Naive thymus-derived CD4-positive, alpha-beta T cell (primary cell): Measurements from ENCODE around the gene FH. TPM values are rescaled to one million over a fixed set of nuclear protein-coding genes. Genes with fewer than 3 reads are reported as not detected.

Source experiments
- ATAC-seq: fragments of 150-1000 bp; cut with Tn5 transposase; 2 replicates; pipeline ENCODE4 v1.10.0; 2021; ENCODE audit warnings: mild to moderate bottlenecking, moderate library complexity
- CTCF ChIA-PET: fragments of 350-600 bp; sonication (Branson Sonifier 250); formaldehyde crosslinking; loops from one replicate; lab custom pipeline; 2021; ENCODE audit warnings: antibody characterized with exemption; lab: Charles Lee
- POLR2A ChIA-PET: fragments of 350-600 bp; sonication (Branson Sonifier 250); formaldehyde crosslinking; loops from one replicate; lab custom pipeline; 2021; ENCODE audit warnings: antibody characterized with exemption, inconsistent platforms; lab: Charles Lee
- DNase-seq, 9 donors: peaks; one replicate each; pipeline versions ENCODE4 v3.0.0 to v3.0.0-alpha.2; 2020 to 2022; ENCODE audit warnings: mixed read lengths in 1 of 9
- H3K27ac ChIP-seq: one replicate; pipeline ENCODE4 v1.7.0; 2013; ENCODE audit warnings: mild to moderate bottlenecking, low read depth, low read length, moderate library complexity
- H3K27me3 ChIP-seq, 2 donors: one replicate each; pipeline ENCODE4 v1.7.0; 2013; ENCODE audit warnings: low read length in 2 of 2, mild to moderate bottlenecking in 2 of 2, moderate library complexity in 2 of 2; ENCODE audit not compliant: control insufficient read depth in 2 of 2, insufficient read depth in 2 of 2
- H3K36me3 ChIP-seq, 3 experiments: 1 replicate in 2 of 3; 2 replicates in 1 of 3; pipeline ENCODE4 v1.7.0; 2013; ENCODE audit warnings: low read length in 3 of 3, mild to moderate bottlenecking in 3 of 3, moderate library complexity in 1 of 3; ENCODE audit not compliant: insufficient read depth in 3 of 3, control insufficient read depth in 2 of 3
- H3K4me1 ChIP-seq, 2 donors: one replicate each; pipeline ENCODE4 v1.7.0; 2013; ENCODE audit warnings: low read length in 2 of 2, mild to moderate bottlenecking in 2 of 2, moderate library complexity in 1 of 2; ENCODE audit not compliant: control insufficient read depth in 2 of 2, insufficient read depth in 2 of 2
- H3K4me3 ChIP-seq: 2 replicates; pipeline ENCODE4 v1.7.0; 2013; ENCODE audit warnings: mild to moderate bottlenecking, low read length
- H3K9me3 ChIP-seq, 3 experiments: 1 replicate in 2 of 3; 2 replicates in 1 of 3; pipeline ENCODE4 v1.7.0; 2013; ENCODE audit warnings: low read length in 3 of 3; ENCODE audit not compliant: control insufficient read depth in 2 of 3
- H3K27ac Mint-ChIP-seq, 9 donors: one replicate each; pipeline ENCODE4 v1.8.0; 2020 to 2022; ENCODE audit warnings: mixed read lengths in 9 of 9, mild to moderate bottlenecking in 8 of 9, moderate library complexity in 5 of 9, inconsistent platforms in 2 of 9
- H3K27me3 Mint-ChIP-seq, 5 donors: one replicate each; pipeline ENCODE4 v1.8.0; 2021 to 2022; ENCODE audit warnings: mixed read lengths in 5 of 5, mild to moderate bottlenecking in 1 of 5
- H3K36me3 Mint-ChIP-seq, 5 donors: one replicate each; pipeline ENCODE4 v1.8.0; 2020 to 2022; ENCODE audit warnings: mixed read lengths in 5 of 5, mild to moderate bottlenecking in 3 of 5, inconsistent platforms in 1 of 5
- H3K4me1 Mint-ChIP-seq, 7 donors: one replicate each; pipeline ENCODE4 v1.8.0; 2020 to 2022; ENCODE audit warnings: mixed read lengths in 7 of 7, mild to moderate bottlenecking in 3 of 7, inconsistent platforms in 1 of 7
- H3K4me3 Mint-ChIP-seq, 10 donors: one replicate each; pipeline ENCODE4 v1.8.0; 2020 to 2022; ENCODE audit warnings: mild to moderate bottlenecking in 10 of 10, mixed read lengths in 10 of 10, moderate library complexity in 6 of 10, inconsistent platforms in 2 of 10
- H3K9me3 Mint-ChIP-seq, 11 donors: one replicate each; pipeline ENCODE4 v1.8.0; 2020 to 2022; ENCODE audit warnings: mixed read lengths in 11 of 11, mild to moderate bottlenecking in 4 of 11, inconsistent platforms in 1 of 11, moderate library complexity in 1 of 11
- intact Hi-C, 2 donors: fragments of 100-400 bp; cut with micrococcal nuclease; formaldehyde crosslinking; loops; one replicate each; pipeline ENCODE4 v1.15.1; 2023
- polyA plus RNA-seq, 2 donors: library from polyadenylated mRNA; unstranded; fragments of 300-500 nt; fragmentation: Illumina TruSeq; gene quantifications; one replicate each; pipeline ENCODE4 v1.2.3, GENCODE V29; 2021
- total RNA-seq, 6 experiments: library from RNA in 5 of 6; stranded (reverse) in 5 of 6; gene quantifications; 1 replicate in 5 of 6; 2 replicates in 1 of 6; pipeline ENCODE4 v1.2.3 and lab custom pipeline; 2021 to 2026

FH gene
- total and polyA plus RNA-seq, 7 experiments from 2014 or later = 17.3 to 57.9 (median 25.8) TPM

- peak overlapping the region; percentile 54 for H3K27ac ChIP-seq
- peak overlapping the region; percentile 71 for H3K4me3 ChIP-seq
- DNase-seq = peak in 7 of 9 donors; percentile 34 to 77 (median 67)
Observed at GRCh38 chr1:241531195-241532161, 11.9 kb upstream of the FH start.

GRCh38 chr1:241527146-241527545 lies 7.6 kb upstream of the FH start:
- POLR2A ChIA-PET = no interaction called here
- Mint-ChIP-seq H3K9me3 (peaks cover 0 to 2% (median 0%) of the 10 kb centered on the region in 11 donors), H3K36me3 (no peaks in the 10 kb centered on the region), H3K4me3 (no peak overlapping the region), H3K27me3 (peaks cover 9 to 49% (median 30%) of the 10 kb centered on the region in 5 donors), H3K27ac (no peak overlapping the region), H3K4me1 (peaks cover 7 to 14% (median 11%) of the 10 kb centered on the region in 7 donors)
- peaks cover 3% of the 10 kb centered on the region in 2 donors for H3K4me1 ChIP-seq
- no peaks in the 10 kb centered on the region for H3K36me3 ChIP-seq
- intact Hi-C loops = loop anchor here in 1 of 2 donors (1.0 kb wide), 1 partner anchor 326 kb away; no protein-coding TSS in a partner anchor
- DNase-seq (no peak), ATAC-seq (no peak)
- no peak overlapping the region for H3K4me3 ChIP-seq
- H3K27ac ChIP-seq = no peak overlapping the region
- no peaks in the 10 kb centered on the region for H3K27me3 ChIP-seq
- no peaks in the 10 kb centered on the region for H3K9me3 ChIP-seq
- CTCF ChIA-PET = interaction anchor here (1.5 kb wide), 1 partner anchor 9 kb away, joined by 5 read pairs; no protein-coding TSS in a partner anchor

More at GRCh38 chr1:241531195-241532161, 11.9 kb upstream of the FH start:
- POLR2A ChIA-PET = interaction anchor here (1.1 kb wide), 1 partner anchor 20 kb away, joined by 5 read pairs; no protein-coding TSS in a partner anchor
- H3K4me1 ChIP-seq = peaks cover 4 to 6% of the 10 kb centered on the region in 2 donors
- H3K36me3 ChIP-seq = no peaks in the 10 kb centered on the region
- H3K9me3 ChIP-seq = no peaks in the 10 kb centered on the region
- CTCF ChIA-PET = interaction anchor here (0.6 to 1.4 kb wide), 5 partner anchors 20 to 1808 kb away, joined by 4 to 6 read pairs (median 4); no protein-coding TSS in a partner anchor
- H3K27me3 ChIP-seq = no peaks in the 10 kb centered on the region
- Mint-ChIP-seq H3K4me1 (peaks cover 8 to 16% (median 13%) of the 10 kb centered on the region in 7 donors), H3K27ac (peak overlapping the region; percentile 49 to 93 (median 83)), H3K27me3 (peaks cover 0 to 37% (median 0%) of the 10 kb centered on the region in 5 donors), H3K9me3 (no peaks in the 10 kb centered on the region), H3K4me3 (peak overlapping the region; percentile 86 to 99 (median 92)), H3K36me3 (no peaks in the 10 kb centered on the region)
- peak; percentile 92 for ATAC-seq
- intact Hi-C loops = loop anchor here (1.0 to 10.0 kb wide), 14 partner anchors 12 to 1794 kb away; partner anchors contain the start of genes FH (in 2 of the 2), CHML (in 1 of the 2) and OPN3 (in 1 of the 2)

GRCh38 chr1:241525026-241525425 lies 5.5 kb upstream of the FH start:
- no peaks in the 10 kb centered on the region for H3K36me3 ChIP-seq
- Mint-ChIP-seq H3K36me3 (no peaks in the 10 kb centered on the region), H3K27me3 (peaks cover 15 to 55% (median 37%) of the 10 kb centered on the region in 5 donors), H3K4me3 (no peak overlapping the region), H3K27ac (no peak overlapping the region), H3K9me3 (peaks cover 0 to 2% (median 0%) of the 10 kb centered on the region in 11 donors), H3K4me1 (peaks cover 0 to 8% (median 4%) of the 10 kb centered on the region in 7 donors)
- H3K4me1 ChIP-seq = no peaks in the 10 kb centered on the region
- no peak overlapping the region for H3K4me3 ChIP-seq
- DNase-seq (no peak), ATAC-seq (no peak)
- H3K27me3 ChIP-seq = no peaks in the 10 kb centered on the region
- H3K27ac ChIP-seq = no peak overlapping the region
- no peaks in the 10 kb centered on the region for H3K9me3 ChIP-seq
- ChIA-PET POLR2A (interaction anchor here (1.8 kb wide), 1 partner anchor 26 kb away, joined by 7 read pairs; no protein-coding TSS in a partner anchor), CTCF (interaction anchor here (1.3 kb wide), 1 partner anchor 101 kb away, joined by 3 read pairs; no protein-coding TSS in a partner anchor)
- intact Hi-C loops = no loop called here

GRCh38 chr1:241521718-241522117 lies 2.2 kb upstream of the FH start:
- Mint-ChIP-seq H3K4me1 (peaks cover 0 to 27% (median 22%) of the 10 kb centered on the region in 7 donors), H3K36me3 (peaks cover 0 to 4% (median 3%) of the 10 kb centered on the region in 5 donors), H3K4me3 (peak overlapping the region in 1 of 10 donors; percentile 33), H3K27ac (no peak overlapping the region), H3K27me3 (peaks cover 15 to 41% (median 37%) of the 10 kb centered on the region in 5 donors), H3K9me3 (peaks cover 0 to 2% (median 0%) of the 10 kb centered on the region in 11 donors)
- H3K27me3 ChIP-seq = no peaks in the 10 kb centered on the region
- CTCF ChIA-PET = no interaction called here
- POLR2A ChIA-PET = no interaction called here
- no peaks in the 10 kb centered on the region for H3K36me3 ChIP-seq
- H3K9me3 ChIP-seq = no peaks in the 10 kb centered on the region
- peaks cover 5 to 6% of the 10 kb centered on the region in 2 donors for H3K4me1 ChIP-seq
- DNase-seq (no peak), ATAC-seq (no peak)
- H3K27ac ChIP-seq = no peak overlapping the region
- no peak overlapping the region for H3K4me3 ChIP-seq
- intact Hi-C loops = no loop called here

- peaks cover 0 to 12% (median 12%) of the 10 kb centered on the region in 5 donors for H3K36me3 Mint-ChIP-seq
- DNase-seq = no peak
- intact Hi-C loops = no loop called here
- Histone ChIP-seq H3K4me1 (peaks cover 5 to 6% of the 10 kb centered on the region in 2 donors), H3K27ac (peak overlapping the region; percentile 82), H3K36me3 (peaks cover 0 to 4% (median 0%) of the 10 kb centered on the region in 3 experiments), H3K9me3 (no peaks in the 10 kb centered on the region), H3K27me3 (no peaks in the 10 kb centered on the region), H3K4me3 (peak overlapping the region; percentile 66)
- H3K4me1 Mint-ChIP-seq = peaks cover 0 to 40% (median 32%) of the 10 kb centered on the region in 7 donors
- H3K9me3 Mint-ChIP-seq = peaks cover 0 to 2% (median 0%) of the 10 kb centered on the region in 11 donors
- ATAC-seq = no peak
- peaks cover 15 to 34% (median 32%) of the 10 kb centered on the region in 5 donors for H3K27me3 Mint-ChIP-seq
- no peak overlapping the region for H3K27ac Mint-ChIP-seq
- H3K4me3 Mint-ChIP-seq = no peak overlapping the region
- ChIA-PET CTCF (interaction anchor here (0.9 to 1.9 kb wide), 2 partner anchors 8 to 1981 kb away, joined by 3 to 5 read pairs; no protein-coding TSS in a partner anchor), POLR2A (interaction anchor here (0.7 to 1.9 kb wide), 10 partner anchors 9 to 1736 kb away, joined by 3 to 8 read pairs (median 3); partner anchors contain the start of genes CEP170, CHML, KMO and OPN3)
Observed at GRCh38 chr1:241520080-241520465, 518 bp upstream of the FH start.
